HepG2 (cell line): ENCODE measurements around the gene TOR1A. TPM values are rescaled to one million over a fixed set of nuclear protein-coding genes. Genes with fewer than 3 reads are reported as not detected.

ENCODE experiments used
- SATB2 ChIP-seq: sonication (generic); formaldehyde crosslinking; IDR thresholded peaks from 2 replicates; pipeline ENCODE4 v1.5.0; 2020; ENCODE audit warnings: missing genetic modification reagents
- U2AF2 ChIP-seq: fragments of 200-400 bp; formaldehyde crosslinking; IDR thresholded peaks from 2 replicates; pipeline ENCODE4 v1.6.1; 2017; ENCODE audit warnings: low read depth, mild to moderate bottlenecking, low read length
- ZMYM4 ChIP-seq: sonication (generic); formaldehyde crosslinking; IDR thresholded peaks from 2 replicates; pipeline ENCODE4 v1.8.1; 2023; ENCODE audit warnings: mild to moderate bottlenecking, missing genetic modification reagents
- ZNF572 ChIP-seq: sonication (generic); formaldehyde crosslinking; IDR thresholded peaks from 2 replicates; pipeline ENCODE4 v1.5.1; 2020; ENCODE audit warnings: mild to moderate bottlenecking, missing genetic modification reagents
- ZNF720 ChIP-seq: sonication (generic); formaldehyde crosslinking; IDR thresholded peaks from 2 replicates; pipeline ENCODE4 v1.4.0; 2020; ENCODE audit warnings: missing genetic modification reagents
- ZSCAN30 ChIP-seq: sonication (generic); formaldehyde crosslinking; IDR thresholded peaks from 2 replicates; pipeline ENCODE4 v1.5.0; 2020; ENCODE audit warnings: mild to moderate bottlenecking, missing genetic modification reagents
- polyA plus RNA-seq, 8 experiments: library from polyadenylated mRNA; depleted of rRNA in 3 of 8; stranded (reverse) in 7 of 8; unstranded in 1 of 8; fragments of >200 nt; fragmentation: Illumina TruSeq in 4 of 8; extraction: Trizol in 4 of 8; gene quantifications; 2 replicates each; pipeline versions ENCODE4 v1.2.1 to v1.2.3, GENCODE V29; 2011 to 2016; ENCODE audit warnings: low read depth in 4 of 8, missing spikeins in 1 of 8, mixed read lengths in 1 of 8; ENCODE audit not compliant: insufficient read depth in 1 of 8
- total RNA-seq, 5 experiments: library from RNA; depleted of rRNA; stranded (reverse); fragments of >200 nt; fragmentation: Illumina TruSeq; extraction: Trizol; gene quantifications; 2 replicates each; pipeline ENCODE4 v1.2.3, GENCODE V29; 2016; ENCODE audit warnings: low read depth in 1 of 5
- TF ChIP-seq, protein P1 (sequence below): sonication (generic); formaldehyde crosslinking; IDR thresholded peaks from 2 replicates; pipeline ENCODE4 v1.4.0; 2020; ENCODE audit warnings: low read depth, mild to moderate bottlenecking, missing genetic modification reagents
- TF ChIP-seq, protein P2 (sequence below): sonication (generic); formaldehyde crosslinking; IDR thresholded peaks from 2 replicates; pipeline ENCODE4 v1.8.1; 2022; ENCODE audit warnings: low read depth, mild to moderate bottlenecking, missing genetic modification reagents
- TF ChIP-seq, protein P3 (sequence below): IDR thresholded peaks from 2 replicates; pipeline ENCODE4 v1.4.0; 2020; ENCODE audit warnings: mild to moderate bottlenecking, missing genetic modification reagents
- TF ChIP-seq, protein P4 (sequence below): sonication (generic); formaldehyde crosslinking; IDR thresholded peaks from 2 replicates; pipeline ENCODE4 v1.5.1; 2020; ENCODE audit warnings: missing genetic modification reagents, mild to moderate bottlenecking, borderline replicate concordance
- TF ChIP-seq, protein P5 (sequence below): sonication (generic); formaldehyde crosslinking; IDR thresholded peaks from 2 replicates; pipeline ENCODE4 v1.5.0; 2020; ENCODE audit warnings: missing genetic modification reagents
- TF ChIP-seq, protein P6 (sequence below): sonication (generic); formaldehyde crosslinking; IDR thresholded peaks from 2 replicates; pipeline ENCODE4 v1.8.0; 2022; ENCODE audit warnings: mild to moderate bottlenecking, missing genetic modification reagents, moderate library complexity

Gene TOR1A
- total and polyA plus RNA-seq, 2 of the 13 experiments (the other 11 are each of a cell fraction or from before 2014, with no cell fraction given) = 31.6 to 41.4 TPM

DNA sequence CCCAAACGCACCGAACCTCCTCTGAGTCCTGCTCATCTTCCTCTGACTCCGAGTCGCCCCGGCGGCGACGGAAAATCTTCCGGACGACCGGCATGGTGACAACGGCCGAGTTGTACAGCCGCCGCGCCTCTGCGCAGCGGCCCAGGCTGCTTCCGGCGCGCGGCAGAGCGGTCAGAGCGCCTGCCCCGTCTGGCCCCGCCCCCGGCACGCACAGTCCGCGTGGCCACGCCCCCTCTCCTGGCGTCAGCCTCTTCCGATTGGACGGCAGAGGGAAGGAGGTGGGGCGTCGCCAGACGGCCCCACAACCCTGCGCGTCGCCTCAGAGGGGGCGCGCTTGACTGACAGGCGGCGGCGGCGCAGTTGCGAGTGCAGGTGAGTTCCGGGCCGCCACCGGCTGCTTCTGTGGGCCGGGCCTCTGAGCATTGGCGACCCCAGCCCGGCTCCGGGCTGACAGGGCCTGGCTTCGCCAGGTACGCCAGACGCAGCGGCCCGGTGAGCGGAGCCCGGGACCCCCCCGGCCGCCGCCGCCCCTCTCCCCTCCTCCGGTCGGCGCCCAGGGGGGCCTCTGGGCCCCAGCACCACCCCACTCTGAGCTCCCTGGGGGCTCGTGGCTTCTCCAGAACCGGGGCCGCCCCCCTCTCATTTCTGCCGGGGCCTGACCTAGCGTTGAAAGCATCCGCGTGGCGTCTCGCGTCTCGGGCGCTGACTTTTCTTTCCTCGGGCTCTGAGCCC lies 11.4 kb upstream of the TOR1A start, which contains the start of the genes C9orf78 and USP20 (continued):
- TF ChIP-seq, protein P1, sequence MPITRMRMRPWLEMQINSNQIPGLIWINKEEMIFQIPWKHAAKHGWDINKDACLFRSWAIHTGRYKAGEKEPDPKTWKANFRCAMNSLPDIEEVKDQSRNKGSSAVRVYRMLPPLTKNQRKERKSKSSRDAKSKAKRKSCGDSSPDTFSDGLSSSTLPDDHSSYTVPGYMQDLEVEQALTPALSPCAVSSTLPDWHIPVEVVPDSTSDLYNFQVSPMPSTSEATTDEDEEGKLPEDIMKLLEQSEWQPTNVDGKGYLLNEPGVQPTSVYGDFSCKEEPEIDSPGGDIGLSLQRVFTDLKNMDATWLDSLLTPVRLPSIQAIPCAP (CRISPR knock-in tag) = no peak
- TF ChIP-seq, protein P2, sequence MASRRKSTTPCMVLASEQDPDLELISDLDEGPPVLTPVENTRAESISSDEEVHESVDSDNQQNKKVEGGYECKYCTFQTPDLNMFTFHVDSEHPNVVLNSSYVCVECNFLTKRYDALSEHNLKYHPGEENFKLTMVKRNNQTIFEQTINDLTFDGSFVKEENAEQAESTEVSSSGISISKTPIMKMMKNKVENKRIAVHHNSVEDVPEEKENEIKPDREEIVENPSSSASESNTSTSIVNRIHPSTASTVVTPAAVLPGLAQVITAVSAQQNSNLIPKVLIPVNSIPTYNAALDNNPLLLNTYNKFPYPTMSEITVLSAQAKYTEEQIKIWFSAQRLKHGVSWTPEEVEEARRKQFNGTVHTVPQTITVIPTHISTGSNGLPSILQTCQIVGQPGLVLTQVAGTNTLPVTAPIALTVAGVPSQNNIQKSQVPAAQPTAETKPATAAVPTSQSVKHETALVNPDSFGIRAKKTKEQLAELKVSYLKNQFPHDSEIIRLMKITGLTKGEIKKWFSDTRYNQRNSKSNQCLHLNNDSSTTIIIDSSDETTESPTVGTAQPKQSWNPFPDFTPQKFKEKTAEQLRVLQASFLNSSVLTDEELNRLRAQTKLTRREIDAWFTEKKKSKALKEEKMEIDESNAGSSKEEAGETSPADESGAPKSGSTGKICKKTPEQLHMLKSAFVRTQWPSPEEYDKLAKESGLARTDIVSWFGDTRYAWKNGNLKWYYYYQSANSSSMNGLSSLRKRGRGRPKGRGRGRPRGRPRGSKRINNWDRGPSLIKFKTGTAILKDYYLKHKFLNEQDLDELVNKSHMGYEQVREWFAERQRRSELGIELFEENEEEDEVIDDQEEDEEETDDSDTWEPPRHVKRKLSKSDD (CRISPR knock-in tag) = 0 out of 2 replicates have a peak, but pooled peaks have one; percentile 40
- TF ChIP-seq, protein P3, sequence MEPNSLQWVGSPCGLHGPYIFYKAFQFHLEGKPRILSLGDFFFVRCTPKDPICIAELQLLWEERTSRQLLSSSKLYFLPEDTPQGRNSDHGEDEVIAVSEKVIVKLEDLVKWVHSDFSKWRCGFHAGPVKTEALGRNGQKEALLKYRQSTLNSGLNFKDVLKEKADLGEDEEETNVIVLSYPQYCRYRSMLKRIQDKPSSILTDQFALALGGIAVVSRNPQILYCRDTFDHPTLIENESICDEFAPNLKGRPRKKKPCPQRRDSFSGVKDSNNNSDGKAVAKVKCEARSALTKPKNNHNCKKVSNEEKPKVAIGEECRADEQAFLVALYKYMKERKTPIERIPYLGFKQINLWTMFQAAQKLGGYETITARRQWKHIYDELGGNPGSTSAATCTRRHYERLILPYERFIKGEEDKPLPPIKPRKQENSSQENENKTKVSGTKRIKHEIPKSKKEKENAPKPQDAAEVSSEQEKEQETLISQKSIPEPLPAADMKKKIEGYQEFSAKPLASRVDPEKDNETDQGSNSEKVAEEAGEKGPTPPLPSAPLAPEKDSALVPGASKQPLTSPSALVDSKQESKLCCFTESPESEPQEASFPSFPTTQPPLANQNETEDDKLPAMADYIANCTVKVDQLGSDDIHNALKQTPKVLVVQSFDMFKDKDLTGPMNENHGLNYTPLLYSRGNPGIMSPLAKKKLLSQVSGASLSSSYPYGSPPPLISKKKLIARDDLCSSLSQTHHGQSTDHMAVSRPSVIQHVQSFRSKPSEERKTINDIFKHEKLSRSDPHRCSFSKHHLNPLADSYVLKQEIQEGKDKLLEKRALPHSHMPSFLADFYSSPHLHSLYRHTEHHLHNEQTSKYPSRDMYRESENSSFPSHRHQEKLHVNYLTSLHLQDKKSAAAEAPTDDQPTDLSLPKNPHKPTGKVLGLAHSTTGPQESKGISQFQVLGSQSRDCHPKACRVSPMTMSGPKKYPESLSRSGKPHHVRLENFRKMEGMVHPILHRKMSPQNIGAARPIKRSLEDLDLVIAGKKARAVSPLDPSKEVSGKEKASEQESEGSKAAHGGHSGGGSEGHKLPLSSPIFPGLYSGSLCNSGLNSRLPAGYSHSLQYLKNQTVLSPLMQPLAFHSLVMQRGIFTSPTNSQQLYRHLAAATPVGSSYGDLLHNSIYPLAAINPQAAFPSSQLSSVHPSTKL (CRISPR knock-in tag) = 0 out of 2 replicates have a peak, but pooled peaks have one; percentile 8
- no peak for TF ChIP-seq ZNF720 (CRISPR knock-in tag)
- TF ChIP-seq, protein P4, sequence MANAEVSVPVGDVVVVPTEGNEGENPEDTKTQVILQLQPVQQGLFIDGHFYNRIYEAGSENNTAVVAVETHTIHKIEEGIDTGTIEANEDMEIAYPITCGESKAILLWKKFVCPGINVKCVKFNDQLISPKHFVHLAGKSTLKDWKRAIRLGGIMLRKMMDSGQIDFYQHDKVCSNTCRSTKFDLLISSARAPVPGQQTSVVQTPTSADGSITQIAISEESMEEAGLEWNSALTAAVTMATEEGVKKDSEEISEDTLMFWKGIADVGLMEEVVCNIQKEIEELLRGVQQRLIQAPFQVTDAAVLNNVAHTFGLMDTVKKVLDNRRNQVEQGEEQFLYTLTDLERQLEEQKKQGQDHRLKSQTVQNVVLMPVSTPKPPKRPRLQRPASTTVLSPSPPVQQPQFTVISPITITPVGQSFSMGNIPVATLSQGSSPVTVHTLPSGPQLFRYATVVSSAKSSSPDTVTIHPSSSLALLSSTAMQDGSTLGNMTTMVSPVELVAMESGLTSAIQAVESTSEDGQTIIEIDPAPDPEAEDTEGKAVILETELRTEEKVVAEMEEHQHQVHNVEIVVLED (CRISPR knock-in tag) = peak; percentile 94
- no peak for TF ChIP-seq U2AF2
- 0 out of 2 replicates have a peak, but pooled peaks have one; percentile 63 for TF ChIP-seq ZMYM4 (CRISPR knock-in tag)
- TF ChIP-seq SATB2 (CRISPR knock-in tag) = no peak
- no peak for TF ChIP-seq ZSCAN30 (CRISPR knock-in tag)
- TF ChIP-seq, protein P5, sequence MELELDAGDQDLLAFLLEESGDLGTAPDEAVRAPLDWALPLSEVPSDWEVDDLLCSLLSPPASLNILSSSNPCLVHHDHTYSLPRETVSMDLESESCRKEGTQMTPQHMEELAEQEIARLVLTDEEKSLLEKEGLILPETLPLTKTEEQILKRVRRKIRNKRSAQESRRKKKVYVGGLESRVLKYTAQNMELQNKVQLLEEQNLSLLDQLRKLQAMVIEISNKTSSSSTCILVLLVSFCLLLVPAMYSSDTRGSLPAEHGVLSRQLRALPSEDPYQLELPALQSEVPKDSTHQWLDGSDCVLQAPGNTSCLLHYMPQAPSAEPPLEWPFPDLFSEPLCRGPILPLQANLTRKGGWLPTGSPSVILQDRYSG (CRISPR knock-in tag) = peak; percentile 24; the same call in 1 of the 2 replicates
- no peak for TF ChIP-seq ZNF572
- TF ChIP-seq, protein P6, sequence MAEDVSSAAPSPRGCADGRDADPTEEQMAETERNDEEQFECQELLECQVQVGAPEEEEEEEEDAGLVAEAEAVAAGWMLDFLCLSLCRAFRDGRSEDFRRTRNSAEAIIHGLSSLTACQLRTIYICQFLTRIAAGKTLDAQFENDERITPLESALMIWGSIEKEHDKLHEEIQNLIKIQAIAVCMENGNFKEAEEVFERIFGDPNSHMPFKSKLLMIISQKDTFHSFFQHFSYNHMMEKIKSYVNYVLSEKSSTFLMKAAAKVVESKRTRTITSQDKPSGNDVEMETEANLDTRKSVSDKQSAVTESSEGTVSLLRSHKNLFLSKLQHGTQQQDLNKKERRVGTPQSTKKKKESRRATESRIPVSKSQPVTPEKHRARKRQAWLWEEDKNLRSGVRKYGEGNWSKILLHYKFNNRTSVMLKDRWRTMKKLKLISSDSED (CRISPR knock-in tag) = no peak
